Mononuclear cell (primary cell): Measurements from ENCODE around the gene EGR4. TPM values are rescaled to one million over a fixed set of nuclear protein-coding genes. Genes with fewer than 3 reads are reported as not detected.

ENCODE experiments used
- H3K27me3 ChIP-seq: 2 replicates; pipeline ENCODE4 v1.6.0; 2011; ENCODE audit warnings: low read length, control low read depth; ENCODE audit not compliant: insufficient read depth
- H3K4me1 ChIP-seq: 2 replicates; pipeline ENCODE4 v1.5.1; 2011; ENCODE audit warnings: mild to moderate bottlenecking, low read length, control low read depth; ENCODE audit not compliant: insufficient read depth
- H3K4me3 ChIP-seq: 2 replicates; pipeline ENCODE4 v1.5.1; 2011; ENCODE audit warnings: mild to moderate bottlenecking, low read length, moderate library complexity
- H3K9me3 ChIP-seq: 2 replicates; pipeline ENCODE4 v1.5.1; 2011; ENCODE audit warnings: low read depth, mild to moderate bottlenecking, control low read depth, low read length
- total RNA-seq: library from RNA; depleted of rRNA; stranded (reverse); fragments of >200 nt; gene quantifications from one replicate; pipeline ENCODE4 v1.2.3, GENCODE V29; 2012

EGR4 gene
- total RNA-seq, 1 donor: 0.52 TPM

DNA sequence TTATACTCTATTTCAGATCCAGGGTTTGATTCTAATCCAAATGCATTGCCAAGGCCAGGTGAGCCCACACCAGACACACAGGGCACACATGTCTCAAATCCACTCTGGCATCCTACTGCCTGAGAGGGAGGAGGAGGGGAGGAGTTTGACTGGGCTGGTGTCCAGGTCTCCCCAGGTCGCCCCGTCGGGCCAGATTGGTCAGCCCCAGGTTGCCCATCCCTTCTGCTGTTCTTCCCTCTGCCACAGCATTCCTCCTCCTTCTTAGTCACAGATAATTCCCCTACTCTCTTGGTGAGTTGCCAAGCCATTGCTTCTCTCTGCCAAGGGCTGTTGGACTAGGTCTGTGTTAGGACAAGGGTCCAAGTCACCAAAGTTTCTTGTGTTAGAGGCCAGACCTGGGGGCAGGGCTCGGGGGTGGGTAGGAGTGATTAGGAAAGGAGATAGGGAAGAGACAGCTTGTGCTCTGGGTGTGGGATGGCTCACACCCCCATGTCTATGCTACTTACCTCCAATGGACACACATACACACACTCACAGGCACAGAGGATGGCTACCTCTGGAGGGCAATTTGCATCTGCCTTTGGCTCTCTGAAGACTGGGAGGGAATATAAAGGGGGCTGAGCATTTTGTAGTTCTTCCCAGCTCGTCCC, 2.5 kb upstream of the EGR4 start:
- Histone ChIP-seq H3K27me3 (peaks cover 80% of the 10 kb centered on the region), H3K9me3 (peaks cover 4% of the 10 kb centered on the region), H3K4me3 (no peak overlapping the region), H3K4me1 (peaks cover 29% of the 10 kb centered on the region)

DNA sequence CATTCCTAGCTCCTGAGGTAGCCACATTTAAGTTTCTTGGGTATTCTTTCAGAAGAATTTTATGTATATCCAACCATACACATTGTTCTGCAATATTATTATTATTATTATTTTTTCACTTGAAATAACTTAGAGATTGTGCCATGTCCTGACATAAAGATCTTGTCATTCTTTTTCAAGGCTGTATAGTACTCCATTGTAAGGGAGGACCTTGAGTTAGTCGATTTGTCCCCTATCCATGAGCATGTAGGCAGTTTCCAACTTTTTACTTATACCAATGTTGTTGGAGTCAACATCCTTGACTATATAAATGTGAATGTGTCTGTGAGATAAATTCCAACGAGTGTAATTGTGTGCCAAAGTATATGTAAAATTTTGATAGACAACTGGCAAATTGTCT, 891 bp upstream of the EGR4 start:
- peaks cover 4% of the 10 kb centered on the region for H3K9me3 ChIP-seq
- peaks cover 88% of the 10 kb centered on the region for H3K27me3 ChIP-seq
- H3K4me1 ChIP-seq: peaks cover 30% of the 10 kb centered on the region
- H3K4me3 ChIP-seq: no peak overlapping the region

DNA sequence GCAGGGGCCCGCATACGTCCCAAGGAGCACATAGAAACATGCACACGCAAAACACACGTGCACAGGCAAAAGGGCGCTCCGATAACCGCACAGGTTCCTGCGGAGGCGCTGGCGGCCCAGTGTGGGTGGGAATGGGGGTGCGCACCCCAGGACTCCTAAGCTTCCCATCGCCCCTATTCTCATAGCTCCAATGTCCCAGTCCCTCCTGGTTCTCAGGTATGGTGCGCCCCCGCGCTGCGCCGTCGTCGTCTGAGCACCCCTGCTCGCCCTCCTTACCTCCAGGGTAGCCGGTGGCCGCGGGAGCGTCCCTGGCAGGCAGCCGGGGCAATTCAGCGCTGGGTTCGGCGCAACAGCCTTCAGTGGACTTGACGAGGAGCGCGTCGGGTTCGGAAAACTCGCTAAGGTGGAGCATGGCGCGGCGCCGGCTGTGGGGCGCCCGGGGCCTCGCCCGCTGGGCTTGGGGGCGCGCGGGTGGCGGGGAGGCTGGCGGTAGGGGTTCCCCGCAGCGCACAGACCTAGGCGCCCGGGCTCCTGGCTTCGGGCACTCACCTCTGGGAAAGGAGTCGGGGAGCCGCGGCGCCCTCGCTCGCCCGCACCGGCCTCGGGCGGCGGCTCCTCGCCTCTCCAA, 328 bp downstream of the EGR4 start:
- peak overlapping the region; percentile 30 for H3K4me3 ChIP-seq
- peaks cover 30% of the 10 kb centered on the region for H3K4me1 ChIP-seq
- H3K27me3 ChIP-seq: peaks cover 91% of the 10 kb centered on the region
- peaks cover 4% of the 10 kb centered on the region for H3K9me3 ChIP-seq

DNA sequence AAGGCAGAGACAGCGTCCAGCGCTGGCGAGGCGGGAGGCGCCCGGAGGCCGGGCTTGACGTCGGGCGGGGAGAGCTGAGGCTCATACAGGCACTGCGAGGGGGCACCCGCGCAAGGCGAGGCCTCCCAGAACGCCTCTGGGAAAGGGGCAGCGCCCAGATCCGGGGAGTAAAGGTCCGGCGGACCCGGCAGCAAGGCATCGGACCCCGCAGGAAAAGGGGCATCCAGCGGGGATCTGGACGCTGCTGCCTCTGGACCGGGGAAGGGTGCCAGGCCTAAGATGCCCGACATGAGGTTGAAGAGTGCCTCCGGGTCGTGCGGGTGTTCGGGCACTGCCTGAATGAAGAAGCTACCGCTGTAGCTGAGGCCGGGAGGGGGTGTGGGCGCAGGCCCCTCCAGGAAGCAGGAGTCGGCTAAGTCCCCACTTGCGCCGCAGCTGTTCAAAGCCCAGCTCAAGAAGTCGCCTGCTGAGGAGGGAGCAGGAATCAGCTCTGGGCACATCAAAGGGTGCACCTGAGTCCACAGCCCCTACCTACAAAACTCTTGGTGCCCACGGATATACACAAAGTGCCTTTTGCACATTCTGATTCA, 937 bp downstream of the EGR4 start:
- H3K9me3 ChIP-seq: peaks cover 4% of the 10 kb centered on the region
- H3K4me1 ChIP-seq: peaks cover 30% of the 10 kb centered on the region
- H3K4me3 ChIP-seq: no peak overlapping the region
- peaks cover 85% of the 10 kb centered on the region for H3K27me3 ChIP-seq

DNA sequence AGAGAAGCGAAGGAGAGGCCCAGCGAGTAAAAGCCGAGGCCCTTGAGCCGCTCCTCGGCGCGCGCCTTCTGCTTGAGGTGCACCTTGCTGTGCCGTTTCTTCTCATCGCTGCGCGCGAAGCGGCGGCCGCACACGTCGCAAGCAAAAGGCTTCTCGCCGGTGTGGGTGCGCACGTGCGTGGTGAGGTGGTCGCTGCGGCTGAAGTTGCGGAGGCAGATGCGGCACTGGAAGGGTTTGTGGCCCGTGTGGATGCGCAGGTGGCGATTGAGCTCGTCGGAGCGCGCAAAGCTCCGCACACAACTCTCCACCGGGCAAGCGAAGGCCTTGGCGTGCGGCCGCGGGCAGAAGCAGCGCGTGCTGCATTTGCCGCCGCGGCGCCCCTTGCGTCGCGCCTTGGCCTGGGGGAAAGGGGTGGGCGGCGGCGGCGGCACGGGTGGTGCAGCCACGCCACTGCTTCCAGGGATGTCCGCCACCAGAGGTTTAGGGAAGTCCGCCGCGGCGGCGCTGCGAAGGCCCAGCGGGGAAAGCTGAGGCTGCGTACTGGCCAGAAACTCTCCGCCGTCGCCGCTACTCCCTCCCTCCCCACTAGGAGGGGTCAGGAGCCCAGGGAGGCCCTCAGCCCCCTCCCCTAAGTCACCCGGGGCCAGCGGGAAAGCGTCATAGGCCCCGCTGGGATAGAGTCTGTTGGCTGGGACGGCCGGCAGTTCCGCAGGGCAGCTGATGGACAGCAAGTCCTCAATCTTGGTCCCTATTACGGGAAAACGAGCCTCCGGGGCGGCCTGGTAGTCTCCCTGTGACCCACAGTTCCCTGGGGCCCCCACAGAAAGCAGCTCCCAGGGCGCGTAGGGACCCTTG, 1.7 kb downstream of the EGR4 start:
- H3K27me3 ChIP-seq: peaks cover 78% of the 10 kb centered on the region
- no peak overlapping the region for H3K4me3 ChIP-seq
- H3K4me1 ChIP-seq: peaks cover 34% of the 10 kb centered on the region
- H3K9me3 ChIP-seq: peaks cover 4% of the 10 kb centered on the region

DNA sequence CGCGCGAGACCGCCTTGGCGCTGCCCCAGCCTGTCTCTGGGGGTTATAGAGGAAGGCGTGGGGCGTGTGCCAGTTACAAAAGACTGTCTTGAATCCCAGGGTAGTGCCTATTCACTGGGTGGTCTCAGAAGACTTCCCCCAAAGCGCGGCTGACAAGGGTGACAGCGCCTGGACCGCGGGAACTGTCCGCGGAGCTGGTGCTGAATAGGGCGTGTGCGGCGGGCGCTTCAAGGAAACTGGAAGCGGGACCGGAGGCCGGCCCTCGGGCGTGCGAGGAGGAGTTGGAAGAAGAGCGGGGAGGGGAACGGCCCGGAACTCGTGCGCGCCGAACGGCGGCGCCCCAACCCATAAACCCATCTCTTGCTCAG, 2.3 kb downstream of the EGR4 start:
- Histone ChIP-seq H3K27me3 (peaks cover 71% of the 10 kb centered on the region), H3K4me3 (no peak overlapping the region), H3K9me3 (peaks cover 4% of the 10 kb centered on the region), H3K4me1 (peaks cover 40% of the 10 kb centered on the region)

DNA sequence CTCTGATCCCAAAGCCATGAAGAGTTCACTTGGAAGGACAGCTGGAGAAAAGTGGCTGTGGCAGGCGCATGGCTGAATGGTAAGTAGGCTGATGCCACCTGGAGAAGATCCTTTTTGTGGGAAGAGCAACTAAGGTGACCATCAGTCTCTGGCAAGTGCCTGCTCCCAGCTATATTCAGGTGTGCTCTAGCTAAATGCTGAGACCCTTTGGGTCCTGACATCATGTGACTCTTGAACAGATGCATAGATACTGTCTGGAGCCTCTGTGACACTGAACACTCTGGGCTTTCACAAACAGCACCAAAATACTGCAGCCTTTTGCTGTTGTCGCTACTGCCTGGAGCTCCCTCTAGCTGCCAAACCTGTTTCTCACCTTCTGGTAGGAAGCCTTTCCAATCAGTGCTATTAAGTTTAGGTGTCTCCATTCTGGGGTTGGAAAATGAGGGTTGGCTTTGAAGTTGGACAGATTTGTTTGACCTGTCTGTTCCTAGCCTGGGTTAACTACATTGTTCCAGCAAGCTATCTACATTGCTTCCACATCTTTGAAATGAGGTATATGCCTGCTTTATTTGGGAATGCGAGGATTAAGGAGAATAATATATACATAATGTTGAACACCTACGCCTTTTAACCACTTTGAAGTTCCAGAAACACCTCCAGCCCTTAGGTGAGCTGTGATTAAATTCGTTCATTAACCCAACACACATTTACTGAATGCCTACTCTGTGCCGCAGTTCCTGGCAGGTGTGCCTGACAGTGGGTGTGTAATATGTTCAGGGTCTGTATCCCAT, 3.1 kb downstream of the EGR4 start:
- H3K4me3 ChIP-seq: no peak overlapping the region
- H3K27me3 ChIP-seq: peaks cover 63% of the 10 kb centered on the region
- peaks cover 48% of the 10 kb centered on the region for H3K4me1 ChIP-seq
- H3K9me3 ChIP-seq: peaks cover 4% of the 10 kb centered on the region

DNA sequence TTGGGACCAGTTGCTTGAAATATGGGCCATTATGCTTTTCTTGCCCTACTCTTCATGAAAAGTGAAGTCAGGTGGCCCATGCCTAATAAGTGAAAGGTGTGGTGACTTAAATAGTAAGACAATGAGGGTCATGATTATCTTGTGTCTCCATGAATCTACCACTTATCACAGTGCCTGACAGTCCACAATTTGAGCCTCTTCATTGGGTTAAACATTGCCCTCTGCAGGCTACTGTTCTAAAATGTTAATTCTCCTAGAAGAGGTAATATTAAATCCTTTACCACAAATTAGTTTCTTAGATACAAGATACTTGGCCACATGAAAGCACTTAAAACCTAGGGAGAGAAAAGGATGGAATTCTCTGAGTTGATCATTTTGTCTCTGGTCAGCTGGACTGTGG, 4.0 kb downstream of the EGR4 start:
- peaks cover 54% of the 10 kb centered on the region for H3K4me1 ChIP-seq

DNA sequence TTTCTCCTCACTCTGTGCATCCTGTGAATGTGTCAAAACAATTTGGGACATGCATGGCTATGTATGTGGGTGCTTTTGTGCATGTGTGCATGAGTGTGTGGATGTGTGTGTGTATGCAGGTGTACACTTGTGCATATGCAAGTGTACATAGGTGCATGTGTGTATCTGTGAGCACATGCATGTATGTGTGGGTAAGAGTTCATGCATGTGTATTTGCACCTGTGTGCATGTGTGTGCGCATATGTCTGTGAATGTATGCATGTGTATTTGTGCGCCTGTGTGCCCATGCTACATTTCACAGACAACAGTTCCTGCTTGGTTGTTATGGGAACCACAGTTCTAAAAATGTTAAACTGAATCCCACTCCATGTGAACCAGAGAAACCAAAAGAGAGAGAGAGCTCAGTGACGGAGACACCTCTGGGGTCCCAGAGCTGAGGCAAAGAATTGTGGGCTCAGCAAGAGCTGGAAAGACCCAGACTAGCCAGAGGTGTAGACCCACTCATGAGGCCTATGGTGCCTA, 7.2 kb downstream of the EGR4 start:
- Histone ChIP-seq H3K27me3 (peaks cover 23% of the 10 kb centered on the region), H3K4me3 (no peak overlapping the region), H3K9me3 (no peaks in the 10 kb centered on the region), H3K4me1 (peaks cover 39% of the 10 kb centered on the region)

More for the DNA sequence above, 4.0 kb downstream of the EGR4 start:
- Histone ChIP-seq H3K27me3 (peaks cover 54% of the 10 kb centered on the region), H3K9me3 (peaks cover 1% of the 10 kb centered on the region), H3K4me3 (no peak overlapping the region)

DNA sequence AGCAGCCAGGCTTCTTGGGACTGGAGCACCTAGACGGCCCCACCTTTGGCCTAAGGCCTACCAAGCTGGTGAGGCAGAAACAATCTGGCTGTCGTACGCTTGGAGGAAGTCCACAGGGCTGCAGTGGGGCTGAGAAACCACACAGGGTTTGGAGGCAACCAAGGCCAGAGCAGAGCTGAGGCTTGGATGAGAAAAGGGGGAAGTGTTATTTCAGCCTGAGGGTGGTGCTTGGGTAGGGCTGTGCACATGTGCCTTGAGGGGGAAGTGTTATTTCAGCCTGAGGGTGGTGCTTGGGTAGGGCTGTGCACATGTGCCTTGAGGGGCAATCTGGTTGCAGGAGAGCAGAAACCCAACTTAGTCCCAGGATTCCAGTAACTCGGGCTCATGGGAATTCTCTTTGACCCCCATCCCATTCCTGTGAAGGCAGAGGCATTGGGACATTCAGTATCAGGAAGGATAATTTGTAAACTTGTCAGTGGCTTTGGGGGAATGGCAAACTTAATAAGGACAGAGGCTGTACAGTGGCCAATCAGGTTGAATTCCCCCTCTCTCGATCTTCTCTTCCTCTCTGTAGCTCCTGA, 8.1 kb downstream of the EGR4 start:
- H3K4me1 ChIP-seq: peaks cover 35% of the 10 kb centered on the region
- H3K4me3 ChIP-seq: peak overlapping the region; percentile 52
- no peaks in the 10 kb centered on the region for H3K9me3 ChIP-seq
- H3K27me3 ChIP-seq: peaks cover 13% of the 10 kb centered on the region

DNA sequence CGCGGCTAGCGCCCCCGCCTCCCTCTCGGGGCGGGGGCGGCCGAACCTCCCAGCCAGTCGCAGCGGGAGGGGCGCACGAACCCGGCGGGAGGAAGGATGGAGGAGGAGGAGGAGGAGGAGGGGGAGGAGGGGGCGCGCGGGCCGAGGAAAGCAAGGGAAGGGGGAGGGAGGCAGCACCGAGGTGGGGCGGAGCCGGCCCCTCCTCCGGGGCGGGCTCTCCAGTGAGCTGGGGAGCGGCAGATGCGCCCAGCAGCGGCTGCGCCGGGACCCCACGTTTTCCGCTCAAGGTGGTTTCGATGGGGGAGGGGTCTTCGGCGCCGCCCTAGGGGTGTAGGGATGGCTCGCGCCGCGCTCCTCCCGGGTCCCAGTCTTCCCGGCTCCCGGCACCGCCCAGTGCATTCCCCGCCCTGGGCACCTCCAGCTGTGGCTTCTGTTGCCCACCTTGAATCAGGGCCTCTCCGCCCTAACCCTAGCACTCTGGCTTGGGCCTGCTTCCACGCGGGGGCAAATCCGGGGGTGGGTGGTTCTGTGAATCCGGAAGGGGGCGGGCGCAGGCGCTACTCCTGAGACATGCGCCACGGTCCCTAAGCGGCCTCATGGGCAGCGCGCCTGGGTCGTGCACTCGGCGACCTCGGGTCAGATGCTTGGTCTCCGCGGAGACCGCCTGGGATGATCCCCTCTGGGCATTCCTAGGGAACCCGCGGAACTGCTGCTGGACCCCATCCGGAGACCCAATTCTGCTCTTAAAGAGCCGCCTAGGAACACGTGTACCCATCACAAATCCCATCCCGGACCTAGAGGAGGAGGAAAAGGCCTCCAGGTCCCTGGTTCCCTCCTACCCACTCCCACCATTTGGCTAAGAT, 8.8 kb downstream of the EGR4 start, which contains the start of gene FBXO41:
Gene FBXO41, minus strand, starts transcription at position 183 of the 863 bp plus-strand sequence. CDS start 14,848 bp downstream, outside the sequence.
- Histone ChIP-seq H3K4me3 (peak within 1 kb of the TSS; percentile 52), H3K9me3 (no peaks in the 10 kb centered on the region), H3K4me1 (peaks cover 35% of the 10 kb centered on the region), H3K27me3 (peaks cover 7% of the 10 kb centered on the region)

DNA sequence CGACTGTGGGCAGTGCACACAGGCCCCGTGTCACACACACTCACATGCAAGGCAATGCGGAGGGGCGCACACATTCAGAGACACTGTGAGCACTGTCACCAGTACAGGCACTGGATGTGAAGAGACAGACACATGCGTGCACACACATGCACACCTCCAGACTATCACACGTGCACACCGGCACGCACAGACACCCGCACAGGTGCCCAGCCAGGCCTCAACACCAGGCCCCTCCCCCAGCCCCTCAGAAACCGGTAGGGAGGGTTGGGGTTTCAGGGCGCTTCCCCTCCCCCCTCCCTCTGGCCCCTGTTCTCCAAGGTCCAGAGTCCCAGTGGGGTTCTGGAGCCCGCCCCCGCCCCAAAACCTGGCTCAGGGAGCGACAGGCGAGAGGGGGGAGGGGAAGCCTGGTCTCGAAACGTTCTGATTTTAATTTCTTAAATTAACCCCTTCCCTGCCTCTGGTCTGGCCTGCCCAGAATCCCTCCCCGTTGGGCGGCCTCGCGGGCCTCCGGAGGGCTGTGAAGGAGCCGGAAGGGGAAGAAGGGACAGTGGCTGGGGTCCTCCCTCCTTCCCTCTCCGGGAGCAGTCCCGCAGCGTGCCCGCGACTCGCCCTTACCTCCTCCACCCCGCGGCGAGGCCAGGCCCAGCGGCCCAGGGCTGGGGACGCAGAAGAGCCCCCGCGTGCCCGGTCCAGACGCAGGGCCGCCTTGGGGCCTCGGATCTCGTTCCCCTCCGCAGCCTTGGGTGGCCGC, 9.6 kb downstream of the EGR4 start:
- Histone ChIP-seq H3K4me1 (peaks cover 35% of the 10 kb centered on the region), H3K4me3 (peak overlapping the region; percentile 52), H3K9me3 (no peaks in the 10 kb centered on the region), H3K27me3 (no peaks in the 10 kb centered on the region)
